SK-N-SH treated with all-trans-retinoic acid at 6 μM for 48 hours (cell line): ENCODE measurements around the gene MYO5B.

Experiments
- ARNTL ChIP-seq: fragments of 450-650 bp; formaldehyde crosslinking; IDR thresholded peaks from 2 replicates; pipeline ENCODE4 v1.5.0; 2020; ENCODE audit warnings: low read depth, mild to moderate bottlenecking, moderate library complexity, borderline replicate concordance
- CREB5 ChIP-seq: fragments of 250-450 bp; sonication (Bioruptor Pico); IDR thresholded peaks from 2 replicates; pipeline ENCODE4 v1.5.1; 2020; ENCODE audit warnings: low read depth, mild to moderate bottlenecking, moderate library complexity
- CSRNP3 ChIP-seq: fragments of 250-450 bp; sonication (Bioruptor Pico); IDR thresholded peaks from 2 replicates; pipeline ENCODE4 v1.5.1; 2021; ENCODE audit warnings: mild to moderate bottlenecking, moderate library complexity
- ESRRG ChIP-seq: fragments of 250-450 bp; sonication (Bioruptor Pico); IDR thresholded peaks from 2 replicates; pipeline ENCODE4 v1.6.1; 2021; ENCODE audit warnings: mild to moderate bottlenecking
- PATZ1 ChIP-seq: fragments of 250-450 bp; sonication (Bioruptor Pico); IDR thresholded peaks from 2 replicates; pipeline ENCODE4 v1.8.0; 2020; ENCODE audit warnings: mild to moderate bottlenecking, moderate library complexity, borderline replicate concordance
- PPARA ChIP-seq: fragments of 250-450 bp; sonication (Bioruptor Pico); IDR thresholded peaks from 2 replicates; pipeline ENCODE4 v1.5.0; 2020; ENCODE audit warnings: mild to moderate bottlenecking, borderline replicate concordance
- RARB ChIP-seq: fragments of 250-450 bp; sonication (Bioruptor Pico); IDR thresholded peaks from 2 replicates; pipeline ENCODE4 v1.8.0; 2021; ENCODE audit warnings: mild to moderate bottlenecking, moderate library complexity
- TOX ChIP-seq: fragments of 250-450 bp; sonication (Bioruptor Pico); IDR thresholded peaks from 2 replicates; pipeline ENCODE4 v1.8.0; 2021; ENCODE audit warnings: mild to moderate bottlenecking, moderate library complexity, borderline replicate concordance
- ZNF8 ChIP-seq: fragments of 450-650 bp; formaldehyde crosslinking; IDR thresholded peaks from 2 replicates; pipeline ENCODE4 v1.5.0; 2020; ENCODE audit warnings: mild to moderate bottlenecking, moderate library complexity

- no peak for TF ChIP-seq RARB (CRISPR knock-in tag)
- no peak for TF ChIP-seq PPARA (CRISPR knock-in tag)
- no peak for TF ChIP-seq CSRNP3 (CRISPR knock-in tag)
- no peak for TF ChIP-seq ARNTL (CRISPR knock-in tag)
- TF ChIP-seq ESRRG (CRISPR knock-in tag): no peak
- no peak for TF ChIP-seq PATZ1
- TF ChIP-seq ZNF8 (CRISPR knock-in tag): no peak
- TF ChIP-seq TOX (CRISPR knock-in tag): no peak
- no peak for TF ChIP-seq CREB5 (CRISPR knock-in tag)
Measured at GRCh38 chr18:49976795-49977560, 218.0 kb downstream of the MYO5B start.
